Measurements from ENCODE around the gene MYG1. TPM values are rescaled to one million over a fixed set of nuclear protein-coding genes. Genes with fewer than 3 reads are reported as not detected.

Gene MYG1
- polyA plus RNA-seq, 1 of the 3 experiments (the other 2 are of a cell fraction) = 101 TPM

GRCh38 chr12:53265783-53266182 lies 33.7 kb upstream of the MYG1 start:
- TF ChIP-seq RFX5 (IDR thresholded peaks at IDR 0.05; ENCODE audit: low read length) (no peak), MEF2A (IDR thresholded peaks at IDR 0.05; ENCODE audit: borderline replicate concordance, low read depth) (no peak), RCOR1 (IDR thresholded peaks at IDR 0.05; ENCODE audit: low read length) (no peak), MXI1 (IDR thresholded peaks at IDR 0.05; ENCODE audit: low read depth, low read length) (no peak), REST (IDR thresholded peaks at IDR 0.05; ENCODE audit: low read depth, low read length) (no peak), SIN3A (IDR thresholded peaks at IDR 0.05; ENCODE audit: borderline replicate concordance, low read depth, low read length) (no peak), MAX (IDR thresholded peaks at IDR 0.05; ENCODE audit: low read depth) (no peak), FOXM1 (IDR thresholded peaks at IDR 0.05; ENCODE audit: low read depth) (no peak), TCF12 (IDR thresholded peaks at IDR 0.05) (no peak), YY1 (IDR thresholded peaks at IDR 0.05; ENCODE audit: low read depth) (no peak), JUND (IDR thresholded peaks at IDR 0.05) (no peak), TEAD4 (IDR thresholded peaks at IDR 0.05; ENCODE audit: borderline replicate concordance, insufficient read depth) (no peak), TAF1 (IDR thresholded peaks at IDR 0.05; ENCODE audit: borderline replicate concordance, low read depth, low read length) (no peak), RAD21 (IDR thresholded peaks at IDR 0.05; ENCODE audit: low read length) (no peak), PBX3 (IDR thresholded peaks at IDR 0.05) (no peak), NFIC (IDR thresholded peaks at IDR 0.05; ENCODE audit: borderline replicate concordance) (no peak)
- Histone ChIP-seq H3K9me2 (no peaks in the 10 kb centered on the region), H3K4me1 (ENCODE audit: control insufficient read depth in 1 of 2, insufficient read depth in 2 of 2, low read depth in 1 of 2, low read length in 1 of 2) (peaks cover 5 to 21% of the 10 kb centered on the region in 2 experiments; a peak in 2 of 4 replicates), H3K4me2 (no peak overlapping the region), H3K36me3 (replicated peaks in 1 of 2; ENCODE audit: control insufficient read depth in 1 of 2, insufficient read depth in 2 of 2, low read length in 1 of 2) (no peaks in the 10 kb centered on the region), H2AFZ (ENCODE audit: low read depth) (no peak overlapping the region), H3K9me3 (no peaks in the 10 kb centered on the region), H3K79me2 (ENCODE audit: insufficient read depth) (peaks cover 27% of the 10 kb centered on the region), H3K27ac (ENCODE audit: low read depth in 2 of 2, low read length in 1 of 2) (no peak overlapping the region), H4K20me1 (ENCODE audit: insufficient read depth) (no peaks in the 10 kb centered on the region), H3F3A (replicated peaks; ENCODE audit: insufficient read depth) (no peaks in the 10 kb centered on the region), H3K27me3 (ENCODE audit: insufficient read depth) (no peaks in the 10 kb centered on the region), H3K9ac (no peak overlapping the region), H3K4me3 (ENCODE audit: low read depth in 2 of 2, low read length in 1 of 2) (no peak overlapping the region)
- WGBS (ENCODE audit: low lambda C conversion rate) = 73% methylated on average over 2 of the region's 2 CpGs
- DNase-seq = no peak
- ChIA-PET CTCF (interaction anchor here (1.1 to 14.0 kb wide), 5 partner anchors 14 to 167 kb away, joined by 5 to 223 read pairs (median 46); a partner anchor contains a TSS), POLR2A (no interaction called here)
